ENCODE results near the gene LRRC37A2.
"Not testable (repeated sequence)": the region's sequence is repeated elsewhere in the genome, so short reads cannot be mapped to it uniquely, and the experiment has no call there.

LRRC37A2 gene

GRCh38 chr17:46512168-46512567 lies at the start of gene LRRC37A2:
TSS of gene LRRC37A2 (plus strand) at chr17:46512468. CDS start at chr17:46512713, 245 bp downstream.
- H3K4me3 ChIP-seq (ENCODE audit: low read depth, low read length); DNase-seq (ENCODE audit: low read depth): not testable (repeated sequence)

- not testable (repeated sequence) for DNase-seq (ENCODE audit: low read depth); H3K4me3 ChIP-seq (ENCODE audit: low read depth, low read length)
Observed at GRCh38 chr17:46467618-46468017, 44.6 kb upstream of the LRRC37A2 start.

GRCh38 chr17:46474489-46474888 lies 37.8 kb upstream of the LRRC37A2 start:
- not testable (repeated sequence) for DNase-seq (ENCODE audit: low read depth)

GRCh38 chr17:46475583-46475982 lies 36.7 kb upstream of the LRRC37A2 start:
- DNase-seq (ENCODE audit: low read depth); H3K4me3 ChIP-seq (ENCODE audit: low read depth, low read length): not testable (repeated sequence)

More at GRCh38 chr17:46474489-46474888, 37.8 kb upstream of the LRRC37A2 start:
- H3K4me3 ChIP-seq (ENCODE audit: low read depth, low read length), result not testable (repeated sequence)

- DNase-seq (ENCODE audit: low read depth); H3K4me3 ChIP-seq (ENCODE audit: low read depth, low read length): not testable (repeated sequence)
Observed at GRCh38 chr17:46478823-46479222, 33.4 kb upstream of the LRRC37A2 start.

GRCh38 chr17:46481310-46481709 lies 31.0 kb upstream of the LRRC37A2 start:
- not testable (repeated sequence) for DNase-seq (ENCODE audit: low read depth); H3K4me3 ChIP-seq (ENCODE audit: low read depth, low read length)

GRCh38 chr17:46492021-46492420 lies 20.2 kb upstream of the LRRC37A2 start:
- not testable (repeated sequence) for H3K4me3 ChIP-seq (ENCODE audit: low read depth, low read length); DNase-seq (ENCODE audit: low read depth)

GRCh38 chr17:46499437-46500139 lies 12.7 kb upstream of the LRRC37A2 start:
- H3K4me3 ChIP-seq (ENCODE audit: low read depth, low read length); DNase-seq (ENCODE audit: low read depth): not testable (repeated sequence)

- not testable (repeated sequence) for DNase-seq (ENCODE audit: low read depth); H3K4me3 ChIP-seq (ENCODE audit: low read depth, low read length)
Observed at GRCh38 chr17:46505896-46506295, 6.4 kb upstream of the LRRC37A2 start.

- H3K4me3 ChIP-seq (ENCODE audit: low read depth, low read length); DNase-seq (ENCODE audit: low read depth): not testable (repeated sequence)
Observed at GRCh38 chr17:46534716-46535115, 22.4 kb downstream of the LRRC37A2 start.

- DNase-seq (ENCODE audit: low read depth); H3K4me3 ChIP-seq (ENCODE audit: low read depth, low read length): not testable (repeated sequence)
Observed at GRCh38 chr17:46548607-46549006, 36.3 kb downstream of the LRRC37A2 start.

GRCh38 chr17:46559155-46559554 lies 46.9 kb downstream of the LRRC37A2 start:
- H3K4me3 ChIP-seq (ENCODE audit: low read depth, low read length); DNase-seq (ENCODE audit: low read depth): not testable (repeated sequence)

GRCh38 chr17:46560048-46560447 lies 47.8 kb downstream of the LRRC37A2 start:
- not testable (repeated sequence) for DNase-seq (ENCODE audit: low read depth); H3K4me3 ChIP-seq (ENCODE audit: low read depth, low read length)

- DNase-seq (ENCODE audit: low read depth); H3K4me3 ChIP-seq (ENCODE audit: low read depth, low read length): not testable (repeated sequence)
Observed at GRCh38 chr17:46566284-46566683, 54.0 kb downstream of the LRRC37A2 start.

- not testable (repeated sequence) for DNase-seq (ENCODE audit: low read depth); H3K4me3 ChIP-seq (ENCODE audit: low read depth, low read length)
Observed at GRCh38 chr17:46566980-46567379, 54.7 kb downstream of the LRRC37A2 start.

- not testable (repeated sequence) for DNase-seq (ENCODE audit: low read depth); H3K4me3 ChIP-seq (ENCODE audit: low read depth, low read length)
Observed at GRCh38 chr17:46571796-46572195, 59.5 kb downstream of the LRRC37A2 start.

GRCh38 chr17:46579083-46580075 lies 67.1 kb downstream of the LRRC37A2 start, which contains the start of gene ARL17A:
TSS of gene ARL17A (minus strand) at chr17:46579691. CDS start at chr17:46576322, 3,369 bp downstream.
- not testable (repeated sequence) for H3K4me3 ChIP-seq (ENCODE audit: low read depth, low read length); DNase-seq (ENCODE audit: low read depth)

GRCh38 chr17:46580082-46580481 lies 67.8 kb downstream of the LRRC37A2 start:
- DNase-seq (ENCODE audit: low read depth); H3K4me3 ChIP-seq (ENCODE audit: low read depth, low read length): not testable (repeated sequence)

GRCh38 chr17:46585444-46585843 lies 73.2 kb downstream of the LRRC37A2 start:
- not testable (repeated sequence) for H3K4me3 ChIP-seq (ENCODE audit: low read depth, low read length); DNase-seq (ENCODE audit: low read depth)
